HEK293T (cell line): ENCODE measurements around the gene ZSCAN20.

Experiments used
- FOXK2 ChIP-seq: fragments of 450-650 bp; IDR thresholded peaks from 2 replicates; pipeline ENCODE4 v1.6.1; 2016; ENCODE audit warnings: mild to moderate bottlenecking
- PKNOX1 ChIP-seq: fragments of 450-650 bp; IDR thresholded peaks from 2 replicates; pipeline ENCODE4 v1.6.1; 2016
- SP1 ChIP-seq: fragments of 450-650 bp; IDR thresholded peaks from 2 replicates; pipeline ENCODE4 v1.6.1; 2017
- SUZ12 ChIP-seq: fragments of 450-650 bp; IDR thresholded peaks from 2 replicates; pipeline ENCODE4 v1.6.1; 2016; ENCODE audit warnings: mild to moderate bottlenecking

- no peak for TF ChIP-seq PKNOX1
- no peak for TF ChIP-seq SUZ12
- no peak for TF ChIP-seq FOXK2
- no peak for TF ChIP-seq SP1
Measured at GRCh38 chr1:33436557-33437285, 35.7 kb upstream of the ZSCAN20 start.
